Activated naive CD8-positive, alpha-beta T cell treated with anti-CD3 and anti-CD28 coated beads, Interleukin-2, amount 50 U/mL, for 16 hours (primary cell): ENCODE measurements around the gene ZSCAN21.

Experiments used
- DNase-seq: peaks from one replicate; pipeline ENCODE4 v3.0.0-alpha.2; 2020; ENCODE audit warnings: low read depth, low spot score

Gene ZSCAN21

DNA sequence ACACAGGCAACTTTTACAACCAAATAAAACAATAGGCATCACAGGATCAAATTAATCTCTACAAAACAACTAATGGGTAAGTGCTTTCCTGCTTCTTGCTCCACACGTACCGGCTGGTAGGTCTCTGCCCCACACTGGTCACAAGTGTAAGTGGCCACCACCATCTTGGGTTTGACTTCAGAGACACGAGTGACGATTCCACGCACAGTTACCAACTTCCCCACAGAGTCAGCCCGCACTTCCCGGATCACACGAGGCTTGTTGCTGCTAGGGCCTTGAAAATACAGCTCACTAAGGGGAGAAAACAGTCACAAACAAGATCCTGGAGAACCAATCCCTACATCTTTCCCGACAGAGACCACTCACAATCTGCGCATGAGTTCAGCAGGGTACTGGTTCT is 49.3 kb downstream of the ZSCAN21 start:
- DNase-seq = no peak

- DNase-seq = no peak
These were observed 49.9 kb downstream of the ZSCAN21 start for GRCh38 chr7:100099452-100099851.

DNA sequence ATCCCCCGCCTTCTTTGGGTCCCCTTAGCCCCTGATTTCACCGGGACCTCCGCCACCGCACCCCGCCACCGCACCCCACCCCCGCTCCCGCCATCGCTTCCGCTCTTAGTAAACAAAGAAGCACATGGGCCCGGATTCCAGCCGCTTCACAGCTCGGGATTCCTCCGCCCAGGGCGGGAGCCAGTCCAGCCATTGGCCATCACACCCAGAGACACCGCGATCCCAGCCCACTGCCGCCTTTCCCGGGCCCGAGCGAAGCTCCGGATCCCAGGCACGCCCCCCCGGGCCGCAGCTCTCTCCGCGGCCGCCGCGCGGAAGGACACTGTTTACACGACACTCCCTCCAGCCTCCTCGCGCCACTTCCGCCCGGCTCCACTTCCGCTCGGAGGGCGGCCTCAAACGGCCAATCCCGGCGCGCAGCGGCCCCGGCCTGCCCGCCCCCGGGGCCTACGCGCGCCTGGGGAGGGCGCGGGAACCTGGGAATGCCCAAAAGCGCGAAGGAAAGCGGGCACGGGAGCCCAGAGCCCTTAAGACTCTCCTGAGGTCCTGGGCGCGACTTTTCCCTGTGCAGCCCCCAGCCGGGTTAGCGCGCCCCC is 50.9 kb downstream of the ZSCAN21 start:
- DNase-seq = peak; percentile 66

DNA sequence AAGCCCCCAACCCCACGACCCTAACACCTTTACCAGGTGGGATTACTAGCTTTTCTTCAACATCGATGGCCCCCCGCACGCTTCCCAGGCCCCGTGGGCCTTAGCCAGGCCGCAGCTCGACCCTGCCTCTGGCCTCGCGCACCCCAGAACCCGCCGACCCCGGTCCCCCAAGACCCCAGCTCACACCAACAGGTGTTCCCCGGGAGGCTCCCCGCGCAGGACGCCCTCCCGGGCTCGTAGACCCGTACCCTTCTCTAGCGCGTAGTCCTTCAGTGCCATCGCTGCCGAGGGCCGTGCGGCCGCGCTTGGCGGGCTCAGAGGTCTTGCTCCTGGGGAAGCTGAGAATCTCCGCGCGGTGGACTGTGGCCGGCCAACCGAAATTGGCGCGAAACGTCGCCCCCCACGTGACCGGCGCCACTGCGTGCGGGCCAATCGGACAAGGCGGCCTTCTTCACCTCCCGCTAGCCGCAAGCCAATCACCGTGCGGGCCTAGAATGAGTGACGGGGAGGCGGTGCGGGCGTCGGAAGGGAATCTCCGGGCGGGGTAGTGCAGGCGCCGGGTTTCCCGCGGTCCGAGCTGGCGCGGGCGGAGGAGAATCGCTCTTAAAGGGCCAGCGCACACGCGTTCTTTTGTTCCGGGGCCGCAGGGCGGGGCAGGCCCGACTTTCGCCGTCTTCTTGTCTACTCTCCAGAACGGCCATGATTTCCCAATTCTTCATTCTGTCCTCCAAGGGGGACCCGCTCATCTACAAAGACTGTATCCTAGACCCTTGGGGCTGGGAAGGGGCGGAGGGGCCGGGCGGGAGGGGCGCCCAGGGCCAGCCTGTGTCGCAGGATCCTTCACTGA is 51.7 kb downstream of the ZSCAN21 start, which contains the start of the genes AP4M1 and MCM7:
Gene AP4M1, plus strand, starts transcription at position 628 of the 847 bp plus-strand sequence. Its CDS starts 72 bp downstream, at position 700.
Gene MCM7, minus strand, starts transcription at position 382 of the 847 bp plus-strand sequence. Its CDS starts 103 bp downstream, at position 279.
- DNase-seq = peak; percentile 91

- no peak for DNase-seq
These were observed 53.6 kb downstream of the ZSCAN21 start for GRCh38 chr7:100102950-100103840.

DNA sequence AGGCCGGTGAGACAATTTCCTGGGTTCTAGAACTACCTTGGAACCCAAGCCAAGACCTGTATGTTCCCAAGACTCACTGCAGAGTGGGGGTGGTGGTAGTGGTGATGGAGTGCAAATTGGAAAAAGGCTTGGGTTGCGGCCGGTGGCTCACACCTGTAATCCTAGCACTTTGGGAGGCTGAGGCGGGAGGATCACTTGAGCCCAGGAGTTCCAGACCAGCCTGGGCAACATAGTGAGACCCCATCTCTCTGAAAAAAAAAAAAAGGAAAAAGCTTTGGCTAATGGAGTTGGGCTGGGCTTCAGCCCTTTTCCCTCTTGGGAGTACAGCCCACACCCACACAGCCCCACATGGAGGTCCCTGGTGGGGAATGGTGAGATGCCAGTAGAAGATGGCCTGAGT is 56.0 kb downstream of the ZSCAN21 start:
- no peak for DNase-seq

- DNase-seq = no peak
These were observed 57.1 kb downstream of the ZSCAN21 start for GRCh38 chr7:100106633-100107032.

- DNase-seq = no peak
These were observed 57.7 kb downstream of the ZSCAN21 start for GRCh38 chr7:100107125-100107737.

DNA sequence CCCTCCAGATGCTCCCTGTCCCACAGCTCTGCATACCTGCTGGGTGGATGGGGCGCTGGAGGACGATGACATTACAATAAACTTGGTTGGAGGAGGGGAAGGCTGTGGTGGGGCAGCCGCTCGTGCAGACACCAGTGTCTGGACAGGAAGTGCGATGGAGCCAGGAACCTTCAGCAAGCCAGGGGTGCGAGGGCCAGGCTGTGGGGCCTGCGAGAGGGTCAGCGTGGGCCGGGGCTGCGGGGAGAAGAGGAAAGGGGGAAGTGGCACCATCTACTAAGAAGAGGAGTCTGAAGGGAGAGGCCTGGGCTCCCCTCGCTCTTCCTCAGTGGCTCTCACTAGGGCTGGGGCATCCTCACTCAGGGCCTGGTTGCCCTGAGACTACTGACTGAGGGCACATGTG is 58.3 kb downstream of the ZSCAN21 start:
- DNase-seq = no peak

DNA sequence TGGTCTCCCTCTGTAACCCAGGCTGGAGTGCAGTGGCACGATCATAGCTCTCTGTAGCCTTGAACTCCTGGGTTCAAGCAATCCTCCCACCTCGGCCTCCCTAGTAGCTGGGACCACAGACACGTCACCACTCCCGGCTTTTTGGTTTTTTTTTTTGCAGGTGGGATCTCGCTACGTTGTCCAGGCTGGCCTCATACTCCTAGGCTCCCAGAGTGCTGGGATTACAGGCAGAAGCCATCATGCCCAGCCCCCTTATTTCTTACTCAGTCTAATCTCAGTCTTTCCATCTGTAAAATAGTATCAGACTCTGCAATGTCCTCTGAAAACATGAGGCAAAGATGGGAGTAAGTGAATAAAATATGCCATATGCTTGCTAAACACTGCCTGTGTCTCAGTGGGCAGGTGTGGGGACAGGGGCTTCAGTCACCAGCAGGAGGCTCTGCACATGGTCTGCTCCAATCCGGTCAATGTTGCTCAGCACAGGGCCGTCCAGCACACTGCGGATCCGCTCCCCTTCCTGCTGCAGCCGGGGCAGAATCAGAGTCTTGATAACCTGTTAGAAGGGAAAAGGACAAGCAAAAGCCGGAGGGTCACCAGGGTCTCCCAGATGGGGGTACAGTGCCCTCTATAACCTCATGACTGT is 60.1 kb downstream of the ZSCAN21 start:
- DNase-seq = no peak

DNA sequence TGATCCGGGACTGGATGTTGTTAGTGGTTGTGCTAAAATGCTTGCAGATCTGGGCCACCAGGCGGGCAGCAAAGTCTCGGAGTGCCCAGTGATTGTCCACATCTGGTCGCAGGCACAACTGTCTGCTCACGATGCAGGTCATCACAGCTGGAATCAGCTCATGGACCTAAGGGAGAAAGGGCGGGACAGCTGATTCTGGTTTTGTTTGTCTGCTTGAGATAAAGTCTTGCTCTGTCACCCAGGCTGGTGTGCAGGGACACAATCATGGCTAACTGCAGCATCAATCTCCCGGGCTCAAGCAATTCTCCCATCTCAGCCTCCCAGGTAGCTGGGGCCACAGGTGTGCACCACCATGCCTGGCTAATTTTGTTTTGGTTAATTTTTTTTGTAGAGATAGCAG is 61.6 kb downstream of the ZSCAN21 start:
- DNase-seq = no peak

- DNase-seq = no peak
These were observed 62.3 kb downstream of the ZSCAN21 start for GRCh38 chr7:100111914-100112313.
